Erythroblast (primary cell): ENCODE measurements around the gene ANKRD52.

Experiments
- DNase-seq, 2 experiments: peaks; one replicate each; lab custom pipeline; 2025; lab: John Stamatoyannopoulos, UW
- GATA1 ChIP-seq: IDR thresholded peaks from 2 replicates; pipeline ENCODE4 v1.6.1; 2011; ENCODE audit warnings: low read depth, mild to moderate bottlenecking, control low read depth, low read length, moderate library complexity
- POLR2A ChIP-seq: IDR thresholded peaks from 2 replicates; pipeline ENCODE4 v1.6.1; 2011; ENCODE audit warnings: mild to moderate bottlenecking, low read length

Gene ANKRD52

DNA sequence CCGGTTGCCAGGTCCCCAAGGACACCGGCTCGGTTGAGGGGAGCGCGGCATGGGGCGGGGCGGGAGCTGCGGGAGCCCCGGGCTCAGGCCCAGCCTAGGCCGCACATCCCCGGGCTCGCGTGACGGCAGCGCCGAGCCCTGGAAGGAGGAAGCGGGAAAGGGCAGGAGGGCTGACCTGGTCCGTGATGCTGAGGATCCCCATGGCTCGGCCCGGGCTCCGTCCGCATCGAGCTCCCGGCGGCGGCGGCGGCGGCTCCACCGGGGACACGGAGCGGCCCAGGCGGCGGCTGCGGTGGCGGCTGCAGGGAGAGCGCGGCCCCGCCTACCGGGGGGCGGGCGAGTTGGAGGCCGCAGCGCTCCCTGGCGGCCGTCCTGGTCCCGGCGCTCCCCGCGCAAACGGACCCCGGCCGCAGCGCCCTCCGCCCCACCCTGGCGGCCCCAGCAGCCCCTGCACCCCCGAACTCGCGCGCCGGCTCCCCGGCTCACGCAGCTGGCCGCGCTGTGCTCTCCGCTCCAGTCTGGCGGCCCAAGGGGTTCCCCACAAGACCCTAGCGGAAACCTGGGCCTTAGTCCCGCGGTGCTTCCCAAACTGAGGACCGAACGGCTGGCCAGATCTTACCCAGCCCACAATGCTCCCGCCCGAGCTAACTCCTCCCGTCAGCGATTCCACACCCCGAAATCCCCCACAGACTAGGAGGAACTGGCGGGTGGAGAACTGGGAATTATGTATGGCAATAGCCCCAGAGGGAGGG, at the start of gene ANKRD52:
ANKRD52 (minus strand) TSS at position 317 of the 752 bp plus-strand sequence; CDS start at position 202, 115 bp downstream.
- peak; percentile 88 to 94 for DNase-seq
- TF ChIP-seq POLR2A, result no peak
- no peak for TF ChIP-seq GATA1

DNA sequence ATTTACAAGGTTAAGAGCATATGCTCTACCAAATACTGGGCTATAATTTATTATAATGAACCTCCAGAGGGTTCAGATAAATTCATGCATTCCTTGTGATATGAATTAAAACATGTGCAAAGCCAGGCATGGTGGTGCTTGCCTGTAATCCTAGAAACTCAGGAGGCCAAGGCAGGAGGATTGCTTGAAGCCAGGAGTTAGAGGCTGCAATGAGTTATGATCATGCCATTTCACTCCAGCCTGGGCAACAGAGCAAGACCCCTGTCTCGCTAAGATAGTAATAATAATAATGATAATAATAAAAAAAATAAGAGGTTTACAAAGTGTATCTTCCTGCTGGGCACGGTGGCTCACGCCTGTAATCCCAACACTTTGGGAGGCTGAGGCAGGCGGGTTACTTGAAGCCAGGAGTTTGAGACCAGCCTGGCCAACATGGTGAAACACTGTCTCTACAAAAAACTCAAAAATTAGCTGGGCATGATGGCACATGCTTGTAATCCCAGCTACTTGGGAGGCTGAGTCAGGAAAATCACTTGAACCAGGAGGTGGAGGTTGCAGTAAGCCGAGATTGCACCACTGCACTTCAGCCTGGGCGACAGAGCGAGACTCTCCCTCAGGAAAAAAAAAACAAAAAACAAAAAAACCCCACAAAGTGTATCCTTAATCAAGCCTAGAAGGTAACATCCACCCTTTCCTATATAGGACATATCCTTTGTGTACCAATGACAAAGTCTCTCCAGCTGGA, 49.2 kb upstream of the ANKRD52 start:
- no peak for DNase-seq
- TF ChIP-seq POLR2A, result no peak
- TF ChIP-seq GATA1, result no peak

DNA sequence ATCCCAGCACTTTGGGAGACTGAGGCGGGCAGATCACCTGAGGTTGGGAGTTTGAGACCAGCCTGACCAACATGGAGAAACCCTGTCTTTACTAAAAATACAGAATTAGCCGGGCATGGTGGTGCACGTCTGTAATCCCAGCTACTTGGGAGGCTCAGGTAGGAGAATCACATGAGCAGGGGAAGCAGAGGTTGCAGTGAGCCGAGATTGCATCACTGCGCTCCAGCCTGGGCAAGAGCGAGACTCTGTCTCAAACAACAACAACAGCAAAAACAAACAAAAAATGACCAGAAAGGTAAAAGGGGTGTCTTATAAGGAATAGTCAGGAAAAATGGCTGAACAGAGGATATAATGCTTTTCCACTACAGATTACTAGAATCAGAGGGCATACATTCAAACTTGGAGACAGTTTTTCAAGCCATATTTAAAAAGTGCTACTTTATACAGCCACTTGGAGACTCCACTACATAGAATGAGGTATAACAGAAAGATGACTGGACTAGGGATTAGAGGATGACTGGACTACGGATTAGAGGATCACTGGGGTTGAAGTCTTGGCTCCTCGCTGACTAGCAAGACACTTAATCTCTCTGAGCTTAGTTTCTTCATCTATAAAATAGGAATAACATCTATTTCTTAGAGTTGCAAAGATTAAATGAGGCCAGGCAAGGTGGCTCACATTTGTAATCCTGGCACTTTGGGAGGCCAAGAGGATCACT, 46.8 kb upstream of the ANKRD52 start:
- DNase-seq, result no peak
- TF ChIP-seq POLR2A (no peak), GATA1 (no peak)

DNA sequence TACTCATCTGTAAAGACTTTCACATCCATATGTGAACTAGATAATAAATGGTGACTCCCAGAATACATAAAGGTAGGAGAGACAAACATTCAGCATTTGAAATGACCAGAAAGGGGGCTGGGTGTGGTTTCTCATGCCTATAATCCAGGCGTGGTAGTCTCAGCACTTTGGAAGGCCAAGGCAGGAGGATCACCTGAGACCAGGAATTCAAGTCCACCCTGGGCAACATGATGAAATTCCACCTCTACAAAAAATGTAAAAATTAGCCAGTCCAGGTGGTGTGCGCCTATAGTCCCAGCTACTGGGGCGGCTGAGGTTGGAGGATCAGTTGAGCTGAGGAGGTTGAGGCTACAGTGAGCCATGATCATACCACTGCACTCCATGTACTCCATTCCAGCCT, 46.1 kb upstream of the ANKRD52 start:
- TF ChIP-seq GATA1 (no peak), POLR2A (no peak)
- no peak for DNase-seq

DNA sequence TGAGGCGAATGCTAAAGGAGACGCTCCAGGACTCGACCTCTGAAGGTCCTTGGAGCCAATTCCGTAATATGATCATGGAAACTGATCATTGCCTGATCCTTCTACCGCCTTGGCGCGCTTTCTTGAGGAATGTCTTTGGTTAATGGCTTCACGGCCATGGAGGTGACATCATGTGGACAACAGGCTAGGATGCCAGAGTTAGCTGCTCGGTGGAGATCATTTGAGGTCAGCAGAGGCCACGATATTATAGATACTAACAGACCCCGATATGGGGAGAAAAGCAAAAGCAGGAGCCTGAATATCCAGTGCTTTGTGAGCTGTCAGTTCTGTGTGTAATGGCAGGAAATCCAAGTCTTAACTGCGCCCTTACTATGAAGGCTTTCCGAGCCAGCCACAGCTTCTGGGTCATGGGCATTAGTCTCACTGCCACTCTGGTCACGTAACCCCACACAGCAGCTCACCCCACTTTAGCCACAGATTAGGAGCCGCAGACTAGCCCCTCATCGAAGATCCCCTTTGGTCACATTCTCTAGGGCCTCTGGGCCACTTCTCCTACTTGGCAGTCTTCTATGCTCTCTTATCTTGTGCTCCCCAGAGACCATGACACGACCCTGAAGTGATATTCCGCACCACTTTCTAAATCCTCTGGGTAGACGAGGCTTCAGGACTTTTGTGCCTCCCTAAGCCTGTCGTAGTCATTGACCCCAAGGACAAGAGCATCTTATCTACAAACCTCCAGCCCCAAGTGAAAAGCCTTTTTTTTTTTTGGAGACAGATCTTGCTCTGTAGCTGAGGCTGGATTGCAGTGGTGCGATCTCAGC, 42.7 kb upstream of the ANKRD52 start:
- peak; percentile 69 to 85 for DNase-seq
- TF ChIP-seq GATA1 (no peak), POLR2A (peak; percentile 12)

DNA sequence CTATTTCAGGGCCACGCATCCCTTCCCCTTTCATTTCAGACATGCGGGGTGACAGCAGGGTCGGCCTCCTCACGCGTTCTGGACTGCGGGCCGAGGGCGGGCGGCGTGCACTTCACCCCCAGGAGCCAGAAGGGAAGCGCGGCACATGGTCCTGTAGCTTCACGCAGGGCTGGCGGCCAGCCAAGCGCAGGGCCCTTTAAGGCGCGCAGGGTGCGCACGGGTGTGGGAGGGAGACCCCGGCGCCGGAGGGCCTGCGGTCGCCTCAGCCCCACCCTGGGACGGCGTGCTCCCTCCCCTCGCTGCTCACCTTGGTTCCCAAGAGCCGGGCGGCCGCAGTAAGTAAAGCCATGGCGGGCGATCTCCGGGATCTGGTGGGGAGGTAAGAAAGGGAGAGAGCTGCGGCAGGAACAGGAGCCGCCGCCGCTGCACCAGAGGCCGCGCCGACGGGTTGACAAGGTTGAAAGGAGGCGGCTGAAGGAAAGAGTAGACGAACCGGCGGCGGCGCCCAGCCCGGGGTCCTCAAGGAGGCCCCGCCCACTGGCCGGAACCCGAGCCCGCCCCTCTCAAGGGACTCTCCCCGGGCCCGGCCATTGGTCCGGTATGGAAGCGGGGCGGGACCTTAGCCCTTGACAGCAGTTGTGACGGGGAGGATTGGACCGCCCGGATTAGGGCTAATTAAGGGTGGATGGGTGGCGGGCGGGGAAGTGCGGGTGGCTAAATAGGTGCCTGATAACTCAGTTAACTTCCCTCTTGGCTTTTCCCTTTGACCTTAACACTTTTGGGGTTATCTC, 41.9 kb upstream of the ANKRD52 start, which contains the start of gene CS:
CS (minus strand) TSS at position 478 of the 791 bp plus-strand sequence; CDS start at position 349, 129 bp downstream.
- DNase-seq, result peak; percentile 99
- TF ChIP-seq GATA1, result no peak
- TF ChIP-seq POLR2A, result peak; percentile 77

DNA sequence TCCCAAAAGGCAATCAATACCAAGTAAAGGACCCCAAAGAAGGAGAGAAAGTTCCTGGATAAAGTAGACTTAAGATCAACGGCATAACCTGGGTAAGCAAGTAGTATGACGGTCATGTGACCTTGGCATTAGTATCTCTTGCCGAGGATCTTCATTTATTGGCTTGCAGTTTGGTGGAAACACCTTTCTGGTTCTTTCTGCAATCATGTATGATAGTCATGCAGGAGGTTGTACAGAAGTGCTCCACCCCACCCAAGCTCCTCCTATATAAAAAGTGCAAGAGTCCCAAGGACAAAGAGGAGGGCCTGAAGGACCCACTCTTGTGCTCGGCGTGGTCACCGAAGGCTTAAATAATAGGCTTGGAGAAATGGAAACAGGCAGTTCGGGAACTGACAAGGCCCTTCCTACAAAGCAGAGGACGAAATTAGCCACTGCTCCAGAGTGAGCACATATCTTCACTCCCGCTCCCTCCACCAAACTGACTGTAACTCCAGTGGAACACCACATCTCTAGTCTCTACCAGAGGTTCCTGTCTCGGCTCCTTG, 41.2 kb upstream of the ANKRD52 start:
- DNase-seq, result peak; percentile 69 to 74
- no peak for TF ChIP-seq POLR2A
- no peak for TF ChIP-seq GATA1

DNA sequence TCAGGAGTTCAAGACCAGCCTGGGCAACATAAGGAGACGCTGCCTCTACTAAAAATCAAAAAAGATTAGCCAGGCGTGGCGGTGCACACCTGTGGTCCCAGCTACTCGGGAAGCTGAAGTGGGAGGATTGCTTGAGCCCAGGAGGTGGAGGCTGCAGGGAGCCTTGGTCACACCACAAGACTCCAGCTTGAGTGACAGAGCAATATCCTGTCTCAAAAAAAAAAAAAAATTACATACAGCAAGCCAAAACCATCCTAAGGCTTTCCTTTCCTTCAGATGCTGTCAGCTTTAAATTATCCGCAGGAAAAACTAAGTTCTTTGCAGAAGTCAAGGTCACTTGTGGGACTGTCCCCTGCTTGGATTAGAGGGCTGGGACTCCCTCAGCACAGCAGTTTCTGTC, 40.6 kb upstream of the ANKRD52 start:
- TF ChIP-seq GATA1, result no peak
- no peak for TF ChIP-seq POLR2A
- DNase-seq, result no peak

DNA sequence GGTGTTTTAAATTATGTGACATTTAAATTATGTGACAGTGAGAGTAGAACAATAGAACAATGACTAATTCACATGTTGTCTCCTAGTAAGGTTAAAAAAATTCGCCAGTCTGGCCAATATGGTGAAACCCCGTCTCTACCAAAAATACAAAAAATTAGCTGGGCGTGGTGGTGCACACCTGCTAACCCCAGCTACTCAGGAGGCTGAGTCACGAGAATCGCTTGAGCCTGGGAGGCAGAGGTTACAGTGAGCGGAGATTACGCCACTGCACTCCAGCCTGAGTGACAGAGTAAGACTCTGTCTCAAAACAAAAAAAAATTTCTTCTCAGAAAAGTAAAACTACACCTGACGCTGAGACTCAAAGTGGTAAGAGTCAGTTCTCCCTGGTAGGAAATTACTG, 39.2 kb upstream of the ANKRD52 start:
- no peak for TF ChIP-seq GATA1
- TF ChIP-seq POLR2A, result no peak
- no peak for DNase-seq

DNA sequence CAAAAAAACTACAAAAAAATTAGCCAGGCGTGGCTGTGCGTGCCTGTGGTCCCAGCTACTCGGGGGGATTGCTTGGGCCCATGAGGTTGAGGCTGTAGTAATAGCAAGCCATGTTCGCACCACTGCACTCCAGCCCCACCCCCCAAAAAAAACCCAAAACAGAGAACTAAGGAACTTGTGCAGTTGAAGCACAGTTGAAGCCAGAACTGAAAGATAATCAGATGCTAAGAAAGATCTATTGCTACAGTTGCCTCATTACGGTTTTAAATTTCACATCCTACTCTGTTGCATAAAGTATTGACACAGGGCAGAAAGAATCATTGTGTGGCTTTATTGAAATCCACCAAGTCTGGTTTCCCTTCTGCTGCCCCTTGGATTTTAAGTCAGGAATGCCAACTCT, 38.1 kb upstream of the ANKRD52 start:
- no peak for DNase-seq
- TF ChIP-seq POLR2A (no peak), GATA1 (no peak)

DNA sequence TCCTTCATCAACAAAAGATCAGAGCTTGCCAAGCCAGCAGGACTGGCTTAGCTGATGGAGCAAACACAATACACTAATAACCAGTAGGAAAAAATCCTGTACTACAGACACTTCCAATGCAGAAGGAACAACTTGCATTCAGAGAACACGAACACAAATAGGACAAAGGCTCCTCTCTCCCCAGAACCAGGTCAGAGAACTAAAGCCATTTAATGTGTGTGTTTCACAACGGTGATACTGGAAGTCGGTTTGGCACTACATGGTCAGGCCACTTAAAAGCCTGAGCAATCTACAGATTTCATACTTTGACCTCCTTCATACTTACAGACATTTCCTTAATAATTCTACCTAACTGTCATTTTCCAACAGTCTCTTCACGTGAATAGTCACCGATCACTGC, 35.6 kb upstream of the ANKRD52 start:
- TF ChIP-seq GATA1 (no peak), POLR2A (no peak)
- no peak for DNase-seq
